ENCODE results near the gene CTBP1.

The CTBP1 gene

DNA sequence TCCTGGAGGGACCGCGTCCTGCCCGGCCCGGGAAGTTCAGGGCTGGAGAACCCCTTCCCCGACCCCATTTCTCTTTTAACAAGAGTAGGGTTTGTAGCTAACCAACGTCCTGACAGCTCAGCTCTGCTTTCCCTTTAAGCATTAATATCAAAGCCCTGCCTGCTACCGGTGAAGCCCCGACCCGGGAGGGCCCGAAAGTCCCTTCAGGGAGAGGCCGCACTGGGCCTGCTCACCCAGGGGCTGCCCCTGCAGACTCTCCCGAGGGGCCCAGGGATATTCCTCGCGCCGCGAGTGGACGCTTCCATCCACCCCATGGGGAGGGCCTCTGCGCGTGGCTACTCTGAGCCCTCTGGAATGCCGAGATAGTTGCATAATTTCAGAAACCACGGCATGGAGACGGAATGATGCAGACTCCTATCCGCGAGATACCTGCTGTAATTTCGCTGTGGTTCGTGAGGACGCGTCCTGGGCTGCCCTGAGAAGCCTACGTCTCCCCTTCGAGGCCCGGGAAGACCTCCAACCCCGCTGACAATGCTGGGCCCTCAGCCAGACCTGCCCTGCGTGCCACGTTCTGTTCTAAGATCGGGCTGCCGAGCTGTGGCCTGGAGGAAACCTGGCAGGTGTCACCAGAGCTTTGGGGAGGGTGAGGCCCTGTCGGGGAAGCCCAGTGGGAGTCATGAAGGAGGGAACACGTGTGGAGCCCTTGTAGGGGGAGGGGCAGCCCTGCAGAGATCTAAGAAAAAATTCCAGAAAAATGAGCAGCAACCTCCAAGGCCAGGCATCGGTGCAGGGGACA lies 999 bp upstream of the CTBP1 start:
- DNase-seq: peak; percentile 44

DNA sequence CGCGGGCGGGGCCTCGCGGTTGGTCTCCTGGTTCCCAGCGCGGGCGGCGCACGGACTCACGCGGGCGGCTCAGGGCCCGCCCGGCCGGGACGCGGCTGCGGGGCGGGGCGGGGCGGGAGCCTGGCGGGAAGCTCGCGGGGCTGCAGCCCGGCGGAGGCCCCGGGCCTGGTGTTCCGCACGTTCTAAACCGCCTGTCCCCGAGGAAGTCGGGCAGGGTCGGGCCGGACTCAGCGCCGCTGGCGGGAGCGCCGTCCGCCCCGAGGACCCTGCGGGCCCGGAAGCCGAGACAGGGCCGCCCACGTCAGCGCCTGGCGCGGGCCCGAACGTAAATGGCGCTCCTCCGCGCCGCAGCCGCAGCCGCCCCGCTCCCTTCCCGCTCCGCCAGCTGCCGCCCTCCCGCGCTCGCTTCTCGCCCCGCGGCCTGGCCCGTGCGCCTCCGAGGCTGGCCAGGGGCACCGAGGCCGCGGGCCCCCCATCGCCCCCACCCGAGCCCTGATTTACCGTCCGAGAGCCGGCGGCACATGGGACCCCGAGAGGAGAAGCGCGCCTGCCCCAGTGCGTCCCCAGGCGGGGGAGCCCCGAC lies 309 bp upstream of the CTBP1 start:
- peak; percentile 79 for DNase-seq

DNA sequence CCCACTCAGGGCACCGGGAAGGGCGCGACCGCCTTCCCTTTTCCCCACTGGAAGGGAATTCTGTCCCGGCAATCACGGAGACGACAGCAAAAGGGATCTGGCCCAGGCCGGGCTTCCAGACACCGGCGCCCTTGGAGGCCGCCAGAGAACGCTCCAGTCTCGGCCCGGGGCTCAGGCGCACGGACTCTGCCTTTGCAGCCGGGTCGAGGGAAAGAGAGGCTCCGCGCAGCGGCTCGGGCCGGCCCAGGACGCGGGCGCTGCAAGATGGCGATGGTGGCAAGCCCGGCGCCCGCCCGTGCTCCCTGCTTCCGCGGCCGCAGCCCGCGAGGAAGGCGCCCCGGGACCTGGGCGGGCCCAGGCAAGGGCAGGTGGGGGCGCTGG lies 1.1 kb downstream of the CTBP1 start:
- DNase-seq: no peak

DNA sequence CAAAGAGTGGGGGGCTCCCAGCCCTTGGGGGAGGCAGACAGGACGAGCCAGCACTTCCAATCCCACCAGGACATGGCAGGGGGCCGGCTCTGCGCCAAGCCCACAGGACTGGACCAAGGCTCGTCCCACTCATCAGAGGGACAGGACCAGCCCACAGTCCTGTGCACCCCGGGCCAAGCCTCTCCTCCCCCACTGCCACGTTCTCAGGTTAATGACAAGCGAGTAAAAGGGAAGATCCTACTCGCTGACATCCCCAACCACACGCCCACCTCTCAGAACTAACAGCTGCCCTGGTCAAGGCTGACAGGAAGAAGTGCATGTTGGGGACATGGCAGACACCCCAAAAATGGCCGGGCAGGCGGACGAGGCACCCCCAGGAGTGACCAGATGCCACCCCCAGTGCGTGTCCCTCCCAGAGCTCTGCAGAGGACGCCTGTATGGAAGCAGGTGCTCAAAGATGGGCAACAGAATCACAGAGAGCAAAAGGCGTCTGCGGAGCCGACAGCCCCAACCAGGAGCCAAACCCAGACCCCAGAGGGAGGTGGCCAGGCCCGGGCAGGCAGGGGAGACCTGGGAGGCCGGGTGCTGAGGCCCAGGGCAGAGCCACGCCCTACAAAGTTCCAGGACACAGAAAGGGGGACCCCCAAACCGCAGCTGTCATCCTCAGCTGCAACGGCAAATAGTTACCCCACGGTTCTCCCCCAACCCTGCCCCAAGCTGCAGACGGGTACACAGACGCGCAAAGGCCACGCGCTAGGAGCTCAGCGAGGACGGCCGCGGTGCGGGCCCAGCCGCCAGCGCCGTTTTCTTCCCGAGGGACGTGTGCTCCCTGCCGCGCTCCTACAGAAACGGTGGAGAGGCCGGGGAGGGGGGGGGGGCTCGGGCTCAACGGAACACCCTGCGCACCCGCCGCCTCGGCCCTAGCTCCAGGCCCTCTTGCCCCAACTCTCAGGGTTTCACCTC lies 1.7 kb downstream of the CTBP1 start:
- no peak for DNase-seq

DNA sequence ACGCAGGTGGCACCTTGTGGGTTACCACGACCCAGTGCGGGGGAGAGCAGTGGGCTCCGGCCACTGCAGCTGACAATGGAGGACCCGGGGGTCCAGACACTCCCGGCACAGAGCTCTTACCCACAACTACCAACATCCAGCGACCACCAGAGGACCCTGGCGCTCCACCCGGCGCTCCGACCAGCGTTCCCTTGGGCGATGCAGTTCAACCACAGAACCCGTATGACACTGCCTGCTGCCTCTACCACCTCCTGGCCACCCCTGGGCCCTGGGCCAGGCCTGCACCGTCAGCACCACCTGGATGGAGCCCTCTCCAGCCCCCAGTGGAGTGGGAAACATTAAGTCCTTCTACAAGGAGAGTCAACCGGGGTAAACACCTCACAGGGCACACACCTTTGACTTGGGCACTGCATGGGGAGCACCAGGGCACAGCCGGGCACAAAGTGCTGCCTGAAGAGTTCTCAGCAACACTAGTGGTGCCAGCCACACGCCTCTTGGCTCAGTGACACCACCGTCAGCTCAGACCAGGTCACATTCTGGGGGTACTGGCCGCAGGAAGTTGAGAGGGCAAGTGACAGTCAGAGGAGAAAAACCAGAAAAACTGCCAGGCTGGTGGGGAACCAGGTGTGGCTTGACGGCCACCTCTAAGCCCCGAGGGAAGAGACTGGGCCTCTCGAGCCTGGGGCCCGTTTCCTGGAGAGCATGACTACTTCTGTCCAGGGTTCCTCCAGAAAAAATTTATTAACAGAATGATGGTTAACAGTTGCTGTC lies 2.6 kb downstream of the CTBP1 start:
- no peak for DNase-seq

DNA sequence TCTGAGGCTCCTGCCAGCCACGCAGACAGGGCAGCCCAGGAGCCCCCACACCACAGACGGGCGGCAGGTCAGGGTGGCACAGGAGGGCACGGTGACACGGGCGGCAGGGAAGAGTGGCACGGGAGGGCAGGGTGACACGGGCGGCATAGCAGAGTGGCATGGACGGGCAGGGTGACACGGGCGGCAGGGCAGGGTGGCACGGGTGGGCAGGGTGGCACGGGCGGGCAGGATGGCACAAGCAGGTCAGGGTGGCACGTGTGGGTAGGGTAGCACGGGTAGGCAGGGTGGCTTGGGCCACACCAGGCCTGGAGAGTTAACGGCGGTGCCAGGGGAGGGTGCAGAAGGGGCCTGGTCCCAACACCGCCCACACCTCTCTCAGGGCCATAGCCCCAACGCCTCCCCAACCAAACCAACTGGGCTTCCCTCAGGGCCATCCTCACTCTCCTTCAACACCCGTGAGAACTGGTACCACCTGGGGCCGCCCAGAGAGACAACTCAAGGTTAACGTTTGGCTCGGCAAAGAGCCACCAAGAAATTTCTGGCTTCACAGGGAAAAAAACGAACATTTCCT lies 3.4 kb downstream of the CTBP1 start:
- no peak for DNase-seq

DNA sequence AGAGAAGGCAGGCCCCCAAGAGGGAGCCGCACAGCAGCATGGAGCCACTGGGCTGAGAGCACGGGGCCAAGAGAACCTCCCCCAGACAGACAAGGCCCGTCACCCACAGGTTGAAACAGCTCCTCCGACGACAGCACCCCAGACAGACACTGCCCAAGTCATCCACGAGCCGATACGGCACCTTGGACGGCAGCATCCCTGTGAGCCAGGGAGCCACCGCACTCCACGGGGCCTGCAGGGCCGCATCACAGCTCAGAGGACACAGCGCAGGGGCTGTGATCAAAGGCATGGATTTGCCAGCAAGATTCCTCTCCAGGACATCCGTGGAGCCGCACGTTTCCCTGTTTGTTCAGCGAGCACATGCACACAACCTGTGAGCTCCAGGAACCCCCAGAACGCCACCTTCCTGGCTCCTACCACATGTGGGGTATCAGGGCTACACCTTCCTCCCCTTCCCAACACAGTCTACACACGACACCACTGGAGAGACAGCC lies 3.9 kb downstream of the CTBP1 start:
- DNase-seq: no peak

GRCh38 chr4:1244081-1244977 lies 4.6 kb downstream of the CTBP1 start:
- no peak for DNase-seq

DNA sequence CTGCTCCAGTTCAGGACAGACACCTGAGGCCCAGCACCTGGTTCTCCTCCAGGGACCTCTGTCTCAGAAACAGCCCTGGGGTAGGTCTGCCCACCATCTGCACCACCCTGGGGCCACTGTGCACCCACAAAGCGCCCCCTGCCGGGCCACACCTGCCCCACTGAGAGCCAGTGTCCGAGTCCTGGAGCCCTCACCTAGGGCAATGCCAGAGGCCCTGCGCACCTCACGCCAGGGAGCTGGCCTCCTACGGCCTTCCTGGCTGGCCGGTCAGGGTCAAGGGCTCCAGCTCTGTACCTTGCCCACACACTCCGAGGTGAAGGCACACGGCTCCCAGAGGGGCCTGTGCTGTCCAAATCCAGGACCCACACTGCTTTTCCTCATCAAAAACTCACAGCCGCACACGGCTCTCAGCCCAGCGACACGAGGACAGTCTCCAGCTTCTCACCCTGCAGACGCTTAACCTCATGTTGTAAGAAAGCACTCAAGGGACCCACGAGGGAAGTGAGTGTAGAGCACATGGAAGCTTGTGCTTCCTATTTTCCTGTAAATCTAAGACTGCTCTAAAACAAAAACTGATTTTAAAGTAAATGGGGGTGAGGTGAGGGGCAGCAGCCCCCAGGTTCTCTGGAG lies 5.4 kb downstream of the CTBP1 start:
- DNase-seq: no peak

DNA sequence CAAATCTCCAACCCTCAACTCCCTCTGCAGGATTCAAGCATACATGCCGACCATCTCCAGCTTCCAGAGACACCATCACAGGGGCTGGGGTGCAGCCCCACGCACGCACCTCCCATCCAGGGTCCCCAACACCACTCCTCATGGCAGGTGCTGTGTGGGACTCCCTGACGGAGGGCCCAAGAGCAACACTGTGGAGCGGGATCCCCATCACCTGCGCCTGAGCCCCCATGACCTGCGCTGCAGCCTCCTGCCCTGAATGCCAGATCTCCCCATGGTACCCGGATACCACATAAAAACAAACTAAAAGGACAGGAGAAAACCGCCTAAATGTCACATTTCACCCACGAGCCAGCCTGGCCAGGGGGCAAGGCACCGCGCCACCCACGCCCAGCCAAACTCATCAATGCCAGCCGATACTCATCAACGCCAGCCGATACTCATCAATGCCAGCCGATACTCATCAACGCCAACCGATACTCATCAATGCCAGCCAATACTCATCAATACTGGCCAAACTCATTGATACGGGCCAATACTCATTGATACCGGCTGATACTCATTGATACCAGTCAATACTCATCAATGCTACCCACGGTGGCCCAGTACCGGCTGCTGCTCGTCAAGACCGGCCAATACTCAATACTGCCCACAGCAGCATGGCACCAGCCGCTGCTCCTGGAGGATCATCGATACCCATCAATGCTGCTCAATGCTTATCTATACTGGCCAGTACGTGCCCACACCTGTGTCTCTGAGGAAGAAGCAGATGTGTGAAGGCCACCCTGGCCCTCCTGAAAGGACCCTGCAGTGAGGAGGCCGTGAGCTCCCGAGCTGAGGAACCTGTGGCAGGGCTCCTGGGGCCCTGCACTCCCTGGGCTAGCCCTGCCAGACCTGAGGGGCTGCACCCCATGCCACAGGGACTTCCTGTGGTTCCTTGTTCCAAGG lies 6.2 kb downstream of the CTBP1 start:
- no peak for DNase-seq

GRCh38 chr4:1241936-1242505 lies 6.9 kb downstream of the CTBP1 start:
- no peak for DNase-seq

- no peak for DNase-seq
These were observed 7.4 kb downstream of the CTBP1 start for GRCh38 chr4:1241466-1241935.

DNA sequence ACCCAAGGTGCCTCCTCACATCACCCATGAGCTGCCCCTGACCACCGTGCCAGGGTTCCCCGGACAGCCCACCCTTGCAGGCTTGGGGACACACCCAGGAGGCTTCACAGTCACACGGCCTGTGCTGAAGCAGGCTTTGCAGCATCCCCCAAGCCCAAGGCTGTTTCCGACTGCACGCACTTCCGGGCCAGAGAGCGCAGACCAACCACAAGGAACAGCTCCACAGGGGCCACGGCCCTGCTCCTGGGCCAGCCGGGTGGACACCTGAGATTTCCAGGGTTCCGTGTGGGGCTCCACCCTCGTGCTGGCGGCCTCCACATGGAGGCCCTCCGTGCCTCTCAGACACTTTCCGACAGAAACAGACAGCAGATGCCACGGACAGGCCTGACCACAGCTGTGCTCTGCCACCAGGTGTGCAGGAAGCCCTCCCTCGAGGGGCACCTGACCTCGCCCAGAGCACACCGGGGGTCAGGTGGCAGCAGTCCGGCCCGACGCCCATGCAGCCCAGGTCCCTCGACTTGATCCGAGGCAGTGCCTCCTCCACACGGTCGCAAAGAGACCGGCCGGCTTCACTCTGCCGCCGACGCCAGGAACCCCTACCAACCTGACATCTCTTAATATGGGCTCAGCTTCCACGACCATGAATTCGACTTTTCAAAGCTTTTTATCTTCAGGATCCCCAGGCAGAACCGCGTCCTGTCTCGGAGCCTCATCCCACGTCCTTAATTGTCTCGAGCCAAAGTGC lies 8.0 kb downstream of the CTBP1 start:
- no peak for DNase-seq

DNA sequence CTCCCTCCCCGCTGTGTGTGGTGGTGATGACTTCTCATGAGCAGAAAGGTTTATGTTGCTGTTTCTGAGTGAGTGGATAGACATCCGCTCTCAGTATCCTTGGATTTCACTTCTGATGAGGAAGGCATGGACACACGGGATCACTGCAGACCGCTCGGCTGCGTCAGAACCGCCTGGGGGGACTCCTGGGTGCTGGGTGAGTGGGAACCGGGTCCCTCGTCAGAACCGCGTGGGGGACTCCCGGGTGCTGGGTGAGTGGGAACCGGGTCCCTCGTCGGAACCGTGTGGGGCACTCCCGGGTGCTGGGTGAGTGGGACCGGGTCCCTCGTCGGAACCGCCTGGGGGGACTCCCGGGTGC lies 9.0 kb downstream of the CTBP1 start:
- no peak for DNase-seq

DNA sequence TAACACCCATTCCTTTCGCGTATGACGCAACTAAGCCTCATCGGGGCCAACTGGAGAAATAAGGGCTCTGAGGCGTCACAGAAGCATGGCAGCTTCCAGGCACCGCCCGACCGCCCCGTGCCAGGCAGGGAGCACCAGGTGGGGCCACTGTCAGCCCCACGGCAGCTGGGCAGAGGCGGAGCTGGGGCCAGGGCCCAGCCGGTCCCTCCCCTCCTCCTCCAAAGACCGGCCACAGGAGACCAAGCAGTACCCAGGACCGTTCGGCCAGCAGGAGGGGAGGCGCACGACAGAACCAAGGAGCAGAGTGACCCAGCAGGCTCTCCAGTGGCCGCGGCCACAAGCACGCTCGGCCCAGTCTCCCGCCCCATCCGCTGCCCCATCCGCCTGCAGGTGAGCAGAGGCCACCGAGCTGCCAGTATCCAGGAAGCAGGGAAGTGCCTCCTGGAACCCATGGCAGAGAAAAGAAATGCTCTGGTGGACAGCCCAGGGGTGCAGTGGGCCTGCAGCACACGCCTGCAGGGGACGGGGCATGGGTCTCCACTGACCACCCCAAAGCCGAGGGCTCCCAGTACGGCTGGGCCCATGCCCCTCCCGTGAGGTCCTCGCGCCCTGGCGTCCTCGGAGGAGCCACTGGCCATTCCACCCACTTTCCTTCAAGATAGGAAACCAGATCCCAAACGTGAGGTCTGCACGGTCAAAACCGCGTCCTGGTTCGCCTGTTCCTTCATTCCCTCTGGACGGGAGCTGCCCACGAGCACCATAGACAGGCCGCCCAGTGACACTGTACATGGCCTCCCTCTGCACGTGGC lies 9.6 kb downstream of the CTBP1 start:
- no peak for DNase-seq

- no peak for DNase-seq
These were observed 10.3 kb downstream of the CTBP1 start for GRCh38 chr4:1238676-1239000.

GRCh38 chr4:1237981-1238675 lies 10.8 kb downstream of the CTBP1 start:
- no peak for DNase-seq
